ENCODE results near the gene KCNQ4.

GRCh38 chr1:40808909-40809308 lies 25.3 kb downstream of the KCNQ4 start:
- no peak for TF ChIP-seq CTCF (IDR thresholded peaks at IDR 0.05; ENCODE audit: low read length)
- no peak for TF ChIP-seq EZH2 (IDR thresholded peaks at IDR 0.05; ENCODE audit: borderline replicate concordance, low read length)
